H1 (cell line): ENCODE data around the gene THRB. TPM values are rescaled to one million over a fixed set of nuclear protein-coding genes. Genes with fewer than 3 reads are reported as not detected.

Experiments used
- CBX5 ChIP-seq: fragments of 300-800, 300-1000 bp; sonication (generic); IDR thresholded peaks from 2 replicates; pipeline ENCODE4 v1.7.1; 2016; ENCODE audit warnings: antibody characterized with exemption, low read length, low read depth
- CHD7 ChIP-seq: fragments of 300-600 bp; sonication (generic); IDR thresholded peaks from 2 replicates; pipeline ENCODE4 v1.7.1; 2012; ENCODE audit warnings: low read length, moderate library complexity, mild to moderate bottlenecking, inconsistent platforms; ENCODE audit not compliant: insufficient replicate concordance
- CTBP2 ChIP-seq: IDR thresholded peaks from 2 replicates; pipeline ENCODE4 v1.7.0; 2011; ENCODE audit warnings: borderline replicate concordance, mild to moderate bottlenecking, moderate library complexity, mixed read lengths, low read length; ENCODE audit not compliant: insufficient read depth, insufficient read length
- HDAC2 ChIP-seq, 2 experiments: fragments of 300-600 bp in 1 of 2; sonication (generic) in 1 of 2; IDR thresholded peaks; 2 replicates each; pipeline ENCODE4 v1.6.1; 2011 to 2012; ENCODE audit warnings: low read depth in 2 of 2, low read length in 2 of 2, mild to moderate bottlenecking in 2 of 2, moderate library complexity in 2 of 2, borderline replicate concordance in 1 of 2, inconsistent platforms in 1 of 2
- JUND ChIP-seq: IDR thresholded peaks from 2 replicates; pipeline ENCODE4 v1.6.1; 2011; ENCODE audit warnings: mild to moderate bottlenecking, improper control_type of control experiment, low read length
- MAFK ChIP-seq: IDR thresholded peaks from 2 replicates; pipeline ENCODE4 v1.6.1; 2012; ENCODE audit warnings: low read depth, mild to moderate bottlenecking, improper control_type of control experiment, low read length
- POLR2AphosphoS5 ChIP-seq: IDR thresholded peaks from 2 replicates; pipeline ENCODE4 v1.6.1; 2011; ENCODE audit warnings: low read depth, low read length
- SIX5 ChIP-seq: IDR thresholded peaks from 2 replicates; pipeline ENCODE4 v1.6.1; 2011; ENCODE audit warnings: mild to moderate bottlenecking, low read depth, low read length
- SP1 ChIP-seq: IDR thresholded peaks from 2 replicates; pipeline ENCODE4 v1.6.1; 2011; ENCODE audit warnings: low read depth, low read length
- polyA plus RNA-seq, 7 experiments: library from polyadenylated mRNA; depleted of rRNA in 3 of 7; stranded (reverse) in 5 of 7; unstranded in 2 of 7; fragments of >200 nt in 5 of 7; fragments of 200-250 nt in 2 of 7; gene quantifications; 1 replicate in 5 of 7; 2 replicates in 1 of 7; 4 replicates in 1 of 7; pipeline versions ENCODE4 v1.2.1 to v1.2.3, GENCODE V29; 2011 to 2013; ENCODE audit warnings: missing spikeins in 2 of 7, mixed read lengths in 2 of 7
- total RNA-seq: library from RNA; stranded (reverse); fragmentation: NEBNext Ultra II Directional; extraction: Animal tissue kit (Norgen Biotek cat#: 25700); gene quantifications from 2 replicates; pipeline ENCODE4 v1.2.1, GENCODE V29; 2021

The THRB gene
- total and polyA plus RNA-seq, 2 of the 8 experiments (the other 6 are each of a cell fraction or from before 2014, with no cell fraction given), result 0.98 to 3.9 TPM

GRCh38 chr3:24165603-24165982 lies 329.1 kb downstream of the THRB start (continued):
- no peak for TF ChIP-seq CHD7
- no peak for TF ChIP-seq JUND
- TF ChIP-seq MAFK, result no peak
- TF ChIP-seq SIX5, result no peak
- TF ChIP-seq CBX5, result no peak
- no peak for TF ChIP-seq SP1
- TF ChIP-seq CTBP2, result no peak
- TF ChIP-seq POLR2AphosphoS5, result no peak
- TF ChIP-seq HDAC2 (IDR thresholded peaks at IDR 0.05; ENCODE audit: borderline replicate concordance in 1 of 2, low read depth in 2 of 2, low read length in 2 of 2), result no peak
